GM18517 (cell line): ENCODE measurements around the gene HIVEP3.

Source experiments
- ATAC-seq: cut with Tn5 transposase; IDR thresholded peaks from one replicate; pipeline ENCODE4 v1.9.1; 2021; ENCODE audit warnings: mild to moderate bottlenecking, moderate library complexity; ENCODE audit not compliant: unreplicated experiment

Gene HIVEP3

GRCh38 chr1:41621791-41622190 is 296.9 kb downstream of the HIVEP3 start:
- ATAC-seq, result no peak

GRCh38 chr1:41621256-41621655 is 297.5 kb downstream of the HIVEP3 start:
- no peak for ATAC-seq

- no peak for ATAC-seq
Measured at GRCh38 chr1:41620365-41621169, 298.2 kb downstream of the HIVEP3 start.

DNA sequence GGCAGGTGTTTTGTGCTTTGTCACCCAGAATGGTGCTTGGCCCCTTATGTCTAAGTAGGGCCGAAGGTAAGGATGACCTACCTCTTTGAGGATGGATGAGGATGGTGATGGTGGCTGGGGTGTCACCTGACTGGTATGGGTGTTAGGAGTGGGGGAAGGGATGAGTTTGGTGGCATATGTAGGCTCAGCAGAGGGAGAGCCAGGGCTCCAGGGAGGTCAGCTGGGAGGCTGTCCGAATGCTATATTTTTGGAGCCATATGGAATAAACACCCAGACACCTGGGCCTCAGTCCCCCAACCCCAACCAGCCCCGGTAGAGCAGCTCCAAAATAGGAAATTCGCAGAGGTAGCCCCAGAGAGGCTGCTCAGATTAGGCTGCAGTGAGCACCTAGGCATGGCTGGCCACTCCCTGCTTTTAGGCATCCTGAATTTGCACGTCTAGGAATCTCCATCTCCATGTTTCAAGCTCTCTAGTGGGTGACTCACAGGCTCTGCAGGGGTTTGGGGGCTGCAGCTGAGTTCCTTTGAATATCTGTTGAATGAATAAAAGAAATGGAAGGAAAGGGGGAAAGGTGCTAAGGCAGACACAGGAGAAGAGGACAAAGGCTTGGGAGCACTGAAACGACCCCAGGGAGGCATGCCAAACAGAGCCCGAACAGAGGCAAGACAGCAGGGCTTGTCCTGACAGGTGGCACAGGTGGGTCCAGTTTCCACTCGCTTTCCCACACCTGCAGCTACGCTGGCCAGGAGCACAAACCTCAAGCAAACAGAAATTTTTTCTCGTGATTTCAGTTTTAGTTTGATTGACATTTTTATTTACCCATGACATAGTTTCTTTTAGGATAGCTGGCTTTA is 299.0 kb downstream of the HIVEP3 start:
- ATAC-seq, result no peak

DNA sequence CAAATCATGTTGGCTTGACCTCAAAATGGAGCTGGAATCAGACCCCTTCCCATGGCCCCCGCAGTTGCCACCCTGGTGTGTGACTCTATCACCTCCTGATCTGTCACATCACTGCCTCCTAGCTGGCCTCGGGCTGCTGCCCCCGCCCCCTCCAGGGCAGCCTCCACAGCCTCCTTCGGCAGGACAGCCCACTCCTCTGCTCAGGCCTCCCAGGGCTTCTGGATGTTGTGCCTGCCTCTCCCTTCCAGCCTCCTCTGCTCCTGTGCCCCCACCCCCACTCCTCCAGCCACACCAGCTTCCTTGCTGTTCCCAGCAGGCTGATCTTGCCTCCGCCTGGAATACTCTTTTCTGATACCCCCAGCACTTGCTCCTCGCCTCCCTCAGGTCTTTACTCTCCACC is 299.9 kb downstream of the HIVEP3 start:
- ATAC-seq, result no peak

DNA sequence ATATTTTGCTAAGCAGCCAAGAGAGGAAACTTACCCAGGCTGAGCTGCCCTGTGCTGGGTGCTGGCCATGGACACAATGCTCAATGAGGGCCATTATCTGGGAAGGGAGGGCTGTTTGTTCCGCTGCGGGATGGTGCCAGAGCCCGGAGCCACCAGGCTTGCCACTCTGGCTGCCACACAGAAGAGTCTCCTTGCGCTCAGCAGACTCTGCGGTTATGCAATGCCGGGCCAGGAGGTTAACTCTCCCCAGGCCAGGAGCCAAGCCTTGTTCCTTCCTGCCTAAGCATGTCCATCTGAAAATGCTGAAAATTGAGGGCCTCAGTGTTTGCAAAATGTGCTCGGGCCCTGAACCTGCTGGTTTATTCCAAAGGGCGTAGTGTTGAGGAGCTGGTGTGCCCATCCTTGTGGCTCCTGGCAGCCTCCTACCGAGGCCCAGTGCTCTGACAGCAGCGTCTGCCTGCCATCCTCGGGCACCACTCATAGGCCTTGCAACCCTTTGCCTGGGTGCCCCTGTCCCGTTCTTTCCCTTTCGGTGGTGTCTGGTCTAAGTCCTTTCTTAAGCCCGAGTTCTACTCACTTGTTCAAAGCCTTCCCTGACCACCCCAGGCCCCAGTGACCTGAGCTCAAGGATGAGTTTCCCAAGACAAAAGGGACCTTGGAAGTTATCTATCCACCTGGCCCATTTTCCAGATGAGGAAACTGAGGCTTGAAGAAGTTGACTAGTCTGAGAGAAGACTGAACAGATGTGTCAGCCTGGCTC is 300.5 kb downstream of the HIVEP3 start:
- ATAC-seq, result no peak

DNA sequence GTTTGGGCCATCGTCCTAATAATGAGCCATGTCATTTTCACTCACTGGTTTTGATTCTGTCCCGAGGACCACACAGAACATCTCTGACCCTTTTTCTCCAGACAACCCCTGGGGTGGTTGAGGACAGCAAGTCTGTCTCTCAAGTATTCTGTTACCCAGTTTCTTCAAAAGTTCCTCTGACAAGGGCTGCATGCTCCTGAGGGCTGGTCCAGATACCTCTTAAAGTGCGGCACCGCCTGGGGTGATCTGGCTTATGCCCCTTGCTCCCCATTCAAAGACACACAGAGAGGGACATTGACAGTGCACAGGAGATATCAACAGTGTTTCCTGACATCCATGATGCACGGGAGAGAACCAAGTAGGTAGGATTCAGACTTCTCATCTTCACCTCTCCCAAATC is 301.4 kb downstream of the HIVEP3 start:
- no peak for ATAC-seq

DNA sequence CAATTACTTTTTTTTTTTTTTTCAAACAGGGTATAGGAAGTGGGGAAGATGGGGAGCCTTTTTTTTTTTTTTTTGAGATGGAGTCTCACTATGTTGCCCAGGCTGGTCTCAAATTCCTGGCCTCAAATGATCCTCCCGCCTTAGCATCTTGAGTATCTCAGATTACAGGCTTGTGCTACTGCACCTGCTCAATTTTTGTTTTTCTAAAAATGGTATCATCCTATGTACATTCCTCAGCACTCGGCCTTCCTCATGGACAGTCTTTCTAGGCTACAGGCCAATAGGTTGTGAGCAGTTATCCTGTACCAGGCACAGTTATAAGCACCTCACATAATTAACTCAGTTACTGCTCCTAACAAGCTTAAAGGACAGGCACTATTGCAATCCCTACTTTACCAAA is 302.2 kb downstream of the HIVEP3 start:
- ATAC-seq, result no peak

- no peak for ATAC-seq
Measured at GRCh38 chr1:41615981-41616380, 302.7 kb downstream of the HIVEP3 start.

DNA sequence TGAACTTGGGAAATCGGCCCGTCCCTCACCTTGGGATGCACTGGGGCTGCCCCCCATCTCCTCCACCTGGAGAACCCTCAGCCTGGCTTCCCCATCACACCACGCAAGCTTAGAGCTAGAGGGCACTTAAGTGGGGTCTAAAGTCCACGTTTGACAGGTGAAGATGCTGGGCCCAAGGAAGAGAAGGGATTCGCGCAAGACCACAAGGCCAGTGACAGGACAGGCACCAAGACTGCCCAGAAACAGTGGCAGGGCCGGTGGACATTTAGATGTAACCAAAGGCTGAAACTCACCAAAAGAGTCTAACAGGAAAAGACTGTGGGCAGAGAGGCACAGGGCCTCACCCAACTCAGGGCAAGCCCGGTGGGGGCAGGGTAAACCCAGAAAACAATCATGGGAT is 303.4 kb downstream of the HIVEP3 start:
- no peak for ATAC-seq

DNA sequence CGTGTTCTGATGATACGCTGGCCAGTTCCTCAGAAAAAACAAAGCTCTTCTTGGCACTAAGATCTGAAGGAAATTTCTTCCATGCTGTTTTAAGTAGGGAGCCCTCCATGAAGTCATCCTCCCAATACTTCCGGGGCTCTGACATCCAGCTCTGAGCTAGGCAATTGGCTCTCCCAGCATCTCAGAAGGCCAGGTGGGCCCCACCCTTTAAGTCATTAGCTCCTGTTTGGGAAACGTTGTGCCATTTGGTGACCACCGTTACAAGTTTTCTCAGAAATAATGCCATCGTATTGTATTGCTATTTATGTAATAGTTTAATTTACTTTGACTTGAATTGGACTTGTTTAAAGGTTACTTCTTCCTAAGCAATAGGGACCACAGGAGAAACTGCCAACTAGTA is 303.9 kb downstream of the HIVEP3 start:
- ATAC-seq, result no peak

- no peak for ATAC-seq
Measured at GRCh38 chr1:41613689-41614574, 304.8 kb downstream of the HIVEP3 start.

GRCh38 chr1:41612953-41613352 is 305.8 kb downstream of the HIVEP3 start:
- no peak for ATAC-seq

- ATAC-seq, result no peak
Measured at GRCh38 chr1:41611932-41612450, 306.7 kb downstream of the HIVEP3 start.

DNA sequence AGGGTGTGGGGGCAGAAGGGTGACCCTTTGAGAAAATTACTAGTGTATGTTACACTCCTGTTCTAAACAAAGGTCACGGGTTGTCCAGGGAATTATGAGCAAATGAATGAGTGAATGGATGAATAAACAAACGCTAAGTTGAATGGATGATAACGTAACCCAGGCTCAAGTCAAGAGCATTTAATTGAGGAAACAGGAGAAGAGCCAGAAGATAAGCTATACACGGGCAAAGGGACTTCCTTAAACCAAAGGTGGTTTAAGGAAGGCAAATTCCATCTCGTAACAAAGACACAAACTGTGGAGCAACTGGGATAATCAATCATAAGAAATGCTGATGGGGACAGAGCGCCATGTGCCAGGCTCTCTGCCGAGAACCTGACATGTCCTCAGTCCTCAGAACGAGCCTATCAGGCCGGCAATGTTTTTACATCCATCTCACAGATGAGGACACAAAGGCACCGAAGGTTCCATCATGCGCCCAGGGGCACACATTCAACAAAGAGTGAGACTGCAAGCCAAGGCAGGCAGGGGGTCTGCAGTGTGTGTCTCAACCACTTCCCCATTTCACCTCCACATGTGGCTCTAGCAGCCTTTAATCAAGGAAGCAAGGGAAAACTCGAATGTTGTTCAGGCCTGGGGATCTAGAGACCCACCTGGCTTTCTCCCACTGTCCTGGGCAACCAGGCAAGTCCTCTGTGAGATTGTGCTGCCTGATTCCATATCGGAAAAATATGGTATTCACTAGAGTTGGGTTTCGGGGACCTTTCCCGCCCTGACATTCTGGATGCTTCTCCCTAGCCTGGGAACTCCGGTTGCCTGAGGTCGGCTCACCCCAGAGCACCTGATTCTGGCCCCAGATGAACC is 307.4 kb downstream of the HIVEP3 start:
- ATAC-seq, result no peak

DNA sequence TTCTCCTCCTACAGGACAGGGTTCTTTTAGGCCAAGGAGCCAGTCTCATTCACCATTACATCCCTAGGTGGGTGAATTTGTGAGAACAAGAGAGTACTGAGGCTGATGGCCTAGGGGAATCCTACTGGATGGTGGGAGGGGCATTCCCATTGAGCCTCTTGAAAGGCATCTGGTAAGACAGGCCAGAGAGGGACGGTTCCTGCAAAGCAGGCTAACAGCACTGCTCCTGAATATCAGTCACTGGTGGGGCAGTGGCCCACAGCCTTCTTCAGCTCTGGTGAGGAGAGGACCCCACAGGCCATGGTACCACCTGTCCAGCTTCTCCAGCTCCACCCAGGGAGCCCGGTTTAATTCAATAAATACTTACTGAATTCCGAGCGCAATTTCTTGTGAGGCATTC is 308.4 kb downstream of the HIVEP3 start:
- no peak for ATAC-seq

DNA sequence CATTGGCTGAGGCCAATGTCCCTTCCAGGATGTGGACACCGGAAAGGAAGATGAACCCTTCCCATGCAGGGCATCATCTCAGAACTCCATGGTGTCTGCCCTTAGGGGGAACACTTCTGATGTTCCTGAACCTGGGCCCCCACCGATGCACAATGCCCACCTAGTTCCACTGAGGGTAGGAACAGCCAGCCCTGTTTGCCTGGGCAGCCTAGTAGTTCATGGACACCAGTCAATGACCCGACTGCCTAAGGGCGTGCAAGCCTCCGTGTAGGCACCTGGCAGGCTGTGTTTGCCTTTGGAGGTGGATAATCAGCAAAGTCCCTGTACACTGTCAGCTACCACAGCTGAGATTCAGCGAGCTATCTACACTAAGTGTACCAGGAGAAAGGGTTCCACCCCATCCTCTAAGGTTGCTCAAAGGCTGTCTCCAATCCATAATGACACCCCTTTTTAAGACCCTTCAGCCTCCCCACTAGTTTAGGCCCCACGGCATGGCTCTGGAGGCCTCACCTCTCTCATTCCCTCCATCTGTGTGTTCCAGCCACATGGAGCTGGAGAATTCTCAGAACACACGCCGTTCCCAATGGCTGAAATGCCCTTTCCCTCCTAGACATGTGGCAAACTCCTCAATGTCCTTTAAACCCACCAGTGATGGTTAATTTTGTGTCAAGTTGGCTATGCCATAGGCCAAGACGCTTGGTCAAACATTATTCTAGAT is 309.4 kb downstream of the HIVEP3 start:
- no peak for ATAC-seq

GRCh38 chr1:41608211-41608610 is 310.5 kb downstream of the HIVEP3 start:
- ATAC-seq, result no peak

DNA sequence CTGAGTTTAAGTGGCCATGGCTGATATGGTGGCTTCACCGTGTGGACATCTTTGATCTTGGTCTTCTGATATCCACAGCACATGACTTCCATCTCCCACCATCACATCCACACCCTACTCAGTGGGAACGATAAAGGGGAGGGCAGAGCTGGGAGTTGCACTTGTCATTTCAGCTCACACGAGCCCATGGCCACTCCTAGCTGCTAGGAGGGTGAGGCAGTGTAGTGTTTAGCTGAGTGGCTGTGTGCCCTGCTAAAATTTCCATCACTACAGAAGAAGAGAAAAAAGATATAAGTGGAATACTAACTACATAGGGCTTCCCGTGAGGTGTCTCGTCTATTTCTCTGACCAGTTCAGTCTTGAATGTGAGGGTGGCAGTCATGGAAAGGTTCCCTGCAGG is 310.9 kb downstream of the HIVEP3 start:
- ATAC-seq, result no peak
